ENCODE measurements around the gene CLEC2B.

Gene CLEC2B

GRCh38 chr12:9868311-9868801 is 798 bp downstream of the CLEC2B start:
- no peak for DNase-seq

DNA sequence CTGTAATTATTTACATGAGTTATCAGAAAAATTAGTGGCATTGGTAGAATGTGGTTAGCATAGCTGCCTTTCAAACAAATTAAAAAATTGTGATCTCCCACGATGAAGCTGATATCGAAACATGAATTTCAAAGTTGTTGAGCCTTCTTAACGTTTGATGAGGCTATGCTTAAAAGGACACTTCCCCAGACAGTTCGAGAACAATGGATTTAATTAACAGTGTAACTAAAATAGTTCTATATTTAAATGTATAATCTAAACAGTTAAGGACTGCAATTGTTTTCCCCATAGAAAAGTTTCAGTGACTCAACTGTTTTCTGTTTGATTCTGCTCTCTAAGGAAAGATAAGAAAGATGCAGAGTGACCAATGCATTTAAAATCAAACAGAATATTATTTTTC is 1.6 kb downstream of the CLEC2B start:
- no peak for DNase-seq

DNA sequence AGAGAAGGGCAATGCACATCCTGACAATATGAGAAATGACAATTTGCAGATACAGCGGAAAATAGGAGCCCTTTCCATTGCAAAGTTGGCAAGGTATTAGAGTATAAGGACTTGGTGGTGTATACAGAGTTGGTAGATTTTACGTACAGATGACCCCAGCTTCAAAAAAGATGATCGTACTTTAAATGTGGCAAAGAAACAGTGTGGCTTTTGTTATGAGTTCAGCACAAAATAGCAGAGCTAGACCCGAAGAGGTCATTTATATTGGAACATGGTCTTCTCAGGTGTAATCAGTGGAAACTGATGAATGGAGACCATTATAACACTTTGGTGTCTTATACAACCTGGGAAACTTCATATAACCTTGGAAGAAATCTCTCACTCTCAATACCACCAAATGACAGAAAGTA is 2.3 kb downstream of the CLEC2B start:
- no peak for DNase-seq

- no peak for DNase-seq
These were observed 4.1 kb downstream of the CLEC2B start for GRCh38 chr12:9864913-9865675.

- no peak for DNase-seq
These were observed 11.0 kb downstream of the CLEC2B start for GRCh38 chr12:9858135-9858534.

- DNase-seq = no peak
These were observed 12.3 kb downstream of the CLEC2B start for GRCh38 chr12:9856894-9857293.

DNA sequence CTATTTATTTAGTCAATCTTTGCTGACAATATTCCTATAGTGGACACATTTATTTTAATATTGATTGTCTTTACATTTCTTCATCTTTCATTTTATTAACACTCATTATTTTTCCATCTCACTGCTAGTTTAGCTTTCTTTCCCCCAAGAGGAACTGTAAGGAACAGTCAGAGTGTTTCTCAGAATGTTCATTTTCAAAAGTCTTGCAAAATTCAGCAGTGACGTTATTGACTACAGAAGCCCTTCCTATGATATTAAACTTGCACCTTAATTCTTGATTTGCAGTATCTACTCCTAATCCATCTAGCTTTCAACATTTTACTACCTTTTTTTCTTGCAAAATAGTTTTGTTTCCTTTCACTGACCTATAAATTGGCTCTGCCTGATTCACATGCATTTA is 13.0 kb downstream of the CLEC2B start:
- DNase-seq = no peak

GRCh38 chr12:9851927-9852326 is 17.2 kb downstream of the CLEC2B start:
- DNase-seq = no peak

DNA sequence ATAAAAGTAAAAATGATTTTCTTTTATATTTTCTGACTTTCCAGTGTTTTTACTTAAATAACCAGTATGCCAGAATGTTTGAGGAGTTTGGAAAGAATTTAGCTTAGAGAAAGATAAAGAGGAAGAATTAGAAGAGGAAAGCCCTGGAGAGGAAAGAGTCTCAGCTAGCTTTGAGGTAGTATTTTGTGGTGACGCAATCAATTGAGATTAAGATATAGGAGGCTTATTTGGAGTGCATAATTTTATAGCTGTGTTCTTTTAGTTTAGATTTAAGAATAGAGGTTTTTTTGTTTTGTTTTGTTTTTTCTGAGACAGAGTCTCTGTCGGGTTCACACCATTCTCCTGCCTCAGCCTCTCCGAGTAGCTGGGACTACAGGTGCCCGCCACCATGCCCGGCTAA is 18.1 kb downstream of the CLEC2B start:
- no peak for DNase-seq

- DNase-seq = no peak
These were observed 20.3 kb downstream of the CLEC2B start for GRCh38 chr12:9848899-9849298.

- DNase-seq = no peak
These were observed 25.7 kb downstream of the CLEC2B start for GRCh38 chr12:9843407-9843806.

GRCh38 chr12:9831720-9832119 is 37.4 kb downstream of the CLEC2B start:
- DNase-seq = no peak

- no peak for DNase-seq
These were observed 39.2 kb downstream of the CLEC2B start for GRCh38 chr12:9829982-9830381.

DNA sequence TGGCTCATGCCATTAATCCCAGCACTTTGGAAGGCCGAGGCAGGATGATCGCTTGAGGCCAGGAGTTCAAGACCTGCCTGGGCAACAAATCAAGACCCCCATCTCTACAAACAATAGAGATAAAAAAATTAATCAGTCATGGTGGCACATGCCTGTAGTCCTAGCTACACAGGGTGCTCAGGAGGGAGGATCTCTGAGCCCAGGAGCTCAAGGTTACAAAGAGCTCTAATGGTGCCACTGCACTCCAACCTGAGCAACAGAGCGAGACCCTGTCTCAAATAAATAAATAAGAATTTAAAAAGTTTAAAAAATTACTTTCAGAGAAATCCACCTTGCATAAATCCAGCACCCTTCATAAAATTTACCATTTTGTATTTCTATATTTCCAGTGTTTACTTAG is 39.7 kb downstream of the CLEC2B start:
- DNase-seq = no peak

GRCh38 chr12:9827209-9827888 is 41.8 kb downstream of the CLEC2B start, which contains the start of gene KLRF1:
Gene KLRF1 (plus strand): TSS chr12:9827481. CDS start chr12:9827545, 64 bp downstream.
- no peak for DNase-seq

GRCh38 chr12:9820281-9820930 is 48.7 kb downstream of the CLEC2B start:
- no peak for DNase-seq

- DNase-seq = no peak
These were observed 55.0 kb downstream of the CLEC2B start for GRCh38 chr12:9813821-9814798.

DNA sequence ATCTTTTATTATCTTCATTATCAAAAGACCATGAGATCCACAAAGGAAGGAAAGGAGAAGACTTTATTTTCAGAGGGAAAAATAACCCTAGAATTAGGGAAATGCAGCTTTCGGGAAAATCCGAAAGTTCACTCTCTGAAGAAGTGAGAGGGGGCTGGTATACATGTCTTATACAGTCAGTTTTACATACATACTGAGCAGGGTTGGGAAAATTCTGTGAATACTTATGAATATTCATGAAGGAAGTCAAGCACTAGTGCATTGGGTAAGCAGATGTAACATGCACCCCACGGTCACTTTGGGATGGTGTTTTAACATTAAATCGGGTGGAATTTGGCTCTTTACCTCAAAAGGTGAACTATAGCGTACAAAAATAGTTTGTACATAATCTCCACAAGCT is 57.5 kb downstream of the CLEC2B start:
- no peak for DNase-seq

DNA sequence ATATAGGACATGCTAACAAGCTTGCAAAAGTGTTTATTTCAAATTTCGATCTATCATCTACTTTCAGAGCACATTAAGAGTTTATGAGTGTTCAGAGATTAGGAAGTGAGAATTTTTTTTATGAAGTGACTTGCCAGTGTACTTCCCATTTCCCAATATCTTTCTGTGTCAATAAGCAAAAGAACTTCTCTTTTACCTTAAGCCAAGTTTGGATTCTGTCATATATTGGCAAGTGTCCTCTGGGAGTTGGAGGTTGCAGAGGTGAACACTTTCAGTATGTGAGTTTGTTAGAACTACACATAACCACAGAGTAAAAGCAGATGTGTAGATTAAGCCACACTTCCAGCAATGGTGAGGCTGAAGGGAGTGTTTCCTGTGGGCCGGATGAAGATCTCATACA is 58.5 kb downstream of the CLEC2B start:
- no peak for DNase-seq

DNA sequence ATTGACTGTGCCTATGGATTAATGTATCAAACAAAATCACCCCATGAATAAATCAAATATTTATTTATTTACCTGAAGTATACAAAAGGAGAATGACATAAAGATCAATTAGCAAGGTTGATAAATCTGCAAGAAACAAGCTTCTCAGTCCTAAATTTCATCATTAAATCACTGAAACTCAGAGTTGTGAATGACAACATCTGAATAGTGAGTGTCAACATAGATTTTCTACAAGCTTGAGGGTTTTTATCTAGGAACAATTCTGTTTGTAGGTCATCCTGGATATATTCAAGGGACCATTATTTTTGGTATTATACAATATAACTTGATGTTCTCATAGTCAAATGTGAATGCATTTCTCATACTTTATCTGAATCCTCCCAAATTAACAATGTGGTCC is 59.3 kb downstream of the CLEC2B start:
- DNase-seq = no peak

- DNase-seq = no peak
These were observed 59.8 kb downstream of the CLEC2B start for GRCh38 chr12:9809338-9809737.

GRCh38 chr12:9808504-9808903 is 60.6 kb downstream of the CLEC2B start:
- no peak for DNase-seq

- DNase-seq = no peak
These were observed 62.4 kb downstream of the CLEC2B start for GRCh38 chr12:9806714-9807113.
